Subcutaneous abdominal adipose tissue (tissue), 5 donors: Measurements from ENCODE around the gene SPATA22.

Experiments used
- H3K27ac ChIP-seq: one replicate; pipeline ENCODE4 v1.7.0; 2013; ENCODE audit warnings: low read depth, mild to moderate bottlenecking, inconsistent platforms, low read length, moderate library complexity
- H3K27me3 ChIP-seq, 5 donors: one replicate each; pipeline ENCODE4 v1.7.0; 2013; ENCODE audit warnings: low read length in 5 of 5, inconsistent platforms in 1 of 5; ENCODE audit not compliant: control insufficient read depth in 5 of 5, insufficient read depth in 4 of 5
- H3K36me3 ChIP-seq, 5 donors: one replicate each; pipeline ENCODE4 v1.7.0; 2013; ENCODE audit warnings: low read length in 5 of 5; ENCODE audit not compliant: control insufficient read depth in 5 of 5, insufficient read depth in 5 of 5
- H3K4me1 ChIP-seq, 5 donors: one replicate each; pipeline ENCODE4 v1.7.0; 2013; ENCODE audit warnings: low read length in 5 of 5, mild to moderate bottlenecking in 3 of 5, moderate library complexity in 1 of 5; ENCODE audit not compliant: control insufficient read depth in 5 of 5, insufficient read depth in 5 of 5
- H3K4me3 ChIP-seq, 5 donors: one replicate each; pipeline ENCODE4 v1.7.0; 2013; ENCODE audit warnings: low read length in 5 of 5, low read depth in 1 of 5
- H3K9ac ChIP-seq, 5 donors: one replicate each; pipeline ENCODE4 v1.7.0; 2013; ENCODE audit warnings: low read length in 5 of 5, mild to moderate bottlenecking in 4 of 5, moderate library complexity in 3 of 5
- H3K9me3 ChIP-seq, 5 donors: one replicate each; pipeline ENCODE4 v1.7.0; 2013; ENCODE audit warnings: low read length in 5 of 5; ENCODE audit not compliant: control insufficient read depth in 5 of 5
- donor health status: healthy.
- donor health status: healthy.
- donor health status: healthy.
- donor health status: healthy.
- donor health status: healthy.

SPATA22 gene

GRCh38 chr17:3507071-3507470 lies 35.5 kb upstream of the SPATA22 start:
- no peaks in the 10 kb centered on the region for H3K9me3 ChIP-seq
- no peak overlapping the region for H3K9ac ChIP-seq
- H3K4me3 ChIP-seq, result no peak overlapping the region
- no peaks in the 10 kb centered on the region for H3K36me3 ChIP-seq
- no peak overlapping the region for H3K27ac ChIP-seq
- peaks cover 0 to 11% (median 8%) of the 10 kb centered on the region in 5 donors for H3K4me1 ChIP-seq
- no peaks in the 10 kb centered on the region for H3K27me3 ChIP-seq

- Histone ChIP-seq H3K27me3 (no peaks in the 10 kb centered on the region), H3K36me3 (no peaks in the 10 kb centered on the region), H3K4me3 (no peak overlapping the region), H3K27ac (no peak overlapping the region), H3K9me3 (no peaks in the 10 kb centered on the region), H3K9ac (no peak overlapping the region), H3K4me1 (peaks cover 0 to under 1% (median 0%) of the 10 kb centered on the region in 5 donors)
Observed at GRCh38 chr17:3506054-3506453, 34.4 kb upstream of the SPATA22 start.

DNA sequence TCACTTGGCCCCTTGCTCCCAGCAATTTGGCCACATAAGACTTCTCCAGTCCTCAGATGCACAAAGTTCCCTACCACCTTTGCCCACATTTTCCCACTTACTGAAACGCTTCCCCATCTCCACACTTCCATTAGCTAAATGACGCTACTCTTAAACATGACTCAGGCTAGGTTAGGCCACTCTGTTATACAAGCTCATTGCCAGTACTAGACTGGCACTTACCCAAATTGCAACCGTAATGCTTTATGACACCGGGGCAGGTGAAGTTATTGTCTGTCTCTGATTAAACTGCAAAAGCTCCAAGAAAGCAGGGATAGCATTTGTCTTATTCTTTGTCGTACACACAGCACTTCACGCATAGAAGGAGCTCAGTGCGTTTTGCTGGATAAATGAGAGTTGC lies 33.4 kb upstream of the SPATA22 start:
- H3K4me1 ChIP-seq, result no peaks in the 10 kb centered on the region
- H3K27ac ChIP-seq, result no peak overlapping the region
- H3K4me3 ChIP-seq, result no peak overlapping the region
- no peak overlapping the region for H3K9ac ChIP-seq
- no peaks in the 10 kb centered on the region for H3K36me3 ChIP-seq
- H3K9me3 ChIP-seq, result peaks cover 0 to 3% (median 0%) of the 10 kb centered on the region in 5 donors
- no peaks in the 10 kb centered on the region for H3K27me3 ChIP-seq

DNA sequence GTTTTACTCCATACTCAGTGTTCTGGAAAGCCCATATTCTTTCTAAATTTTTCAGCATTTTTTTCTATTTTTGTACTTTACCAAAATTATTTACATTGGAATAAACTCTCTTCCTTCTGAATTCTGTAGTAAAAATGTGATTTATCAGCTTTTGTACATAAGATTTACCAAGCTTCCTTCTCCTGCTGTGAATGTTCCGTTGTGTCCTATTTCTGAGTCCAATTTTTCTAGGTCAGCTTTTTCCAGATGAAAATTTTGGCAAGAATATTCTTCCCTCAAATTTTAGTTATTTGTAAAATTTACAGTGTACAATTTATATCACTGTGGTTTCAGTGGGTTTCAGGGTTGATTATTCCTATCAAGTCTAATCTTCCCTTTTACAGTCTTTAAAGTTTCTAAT lies 31.7 kb upstream of the SPATA22 start:
- H3K27me3 ChIP-seq, result no peaks in the 10 kb centered on the region
- H3K9ac ChIP-seq, result no peak overlapping the region
- no peak overlapping the region for H3K27ac ChIP-seq
- H3K4me1 ChIP-seq, result no peaks in the 10 kb centered on the region
- H3K4me3 ChIP-seq, result no peak overlapping the region
- no peaks in the 10 kb centered on the region for H3K36me3 ChIP-seq
- H3K9me3 ChIP-seq, result peaks cover 0 to 3% (median 0%) of the 10 kb centered on the region in 5 donors

GRCh38 chr17:3502466-3502865 lies 30.8 kb upstream of the SPATA22 start:
- Histone ChIP-seq H3K4me3 (no peak overlapping the region), H3K4me1 (no peaks in the 10 kb centered on the region), H3K36me3 (peaks cover 0 to 4% (median 0%) of the 10 kb centered on the region in 5 donors), H3K9ac (no peak overlapping the region), H3K9me3 (peaks cover 0 to 3% (median 0%) of the 10 kb centered on the region in 5 donors), H3K27me3 (no peaks in the 10 kb centered on the region), H3K27ac (no peak overlapping the region)

- H3K4me3 ChIP-seq, result no peak overlapping the region
- H3K27me3 ChIP-seq, result no peaks in the 10 kb centered on the region
- H3K27ac ChIP-seq, result no peak overlapping the region
- H3K9me3 ChIP-seq, result peaks cover 0 to 3% (median 0%) of the 10 kb centered on the region in 5 donors
- H3K4me1 ChIP-seq, result no peaks in the 10 kb centered on the region
- no peak overlapping the region for H3K9ac ChIP-seq
- peaks cover 0 to 7% (median 0%) of the 10 kb centered on the region in 5 donors for H3K36me3 ChIP-seq
Observed at GRCh38 chr17:3501344-3501743, 29.7 kb upstream of the SPATA22 start.

GRCh38 chr17:3497101-3497500 lies 25.5 kb upstream of the SPATA22 start:
- no peaks in the 10 kb centered on the region for H3K4me1 ChIP-seq
- H3K36me3 ChIP-seq, result peaks cover 0 to 17% (median 6%) of the 10 kb centered on the region in 5 donors
- H3K27ac ChIP-seq, result no peak overlapping the region
- peaks cover 0 to 3% (median 0%) of the 10 kb centered on the region in 5 donors for H3K9me3 ChIP-seq
- no peak overlapping the region for H3K4me3 ChIP-seq
- H3K9ac ChIP-seq, result no peak overlapping the region
- H3K27me3 ChIP-seq, result no peaks in the 10 kb centered on the region

GRCh38 chr17:3485481-3486068 lies 14.0 kb upstream of the SPATA22 start:
- Histone ChIP-seq H3K27me3 (no peaks in the 10 kb centered on the region), H3K9ac (no peak overlapping the region), H3K4me3 (no peak overlapping the region), H3K36me3 (peaks cover 13 to 25% (median 16%) of the 10 kb centered on the region in 5 donors), H3K9me3 (no peaks in the 10 kb centered on the region), H3K27ac (no peak overlapping the region), H3K4me1 (peaks cover 0 to 6% (median 2%) of the 10 kb centered on the region in 5 donors)

- Histone ChIP-seq H3K9me3 (no peaks in the 10 kb centered on the region), H3K9ac (no peak overlapping the region), H3K27me3 (no peaks in the 10 kb centered on the region), H3K36me3 (peaks cover 6 to 12% (median 10%) of the 10 kb centered on the region in 5 donors), H3K4me3 (no peak overlapping the region), H3K27ac (no peak overlapping the region), H3K4me1 (peaks cover 0 to 6% (median 2%) of the 10 kb centered on the region in 5 donors)
Observed at GRCh38 chr17:3482852-3483251, 11.2 kb upstream of the SPATA22 start.

DNA sequence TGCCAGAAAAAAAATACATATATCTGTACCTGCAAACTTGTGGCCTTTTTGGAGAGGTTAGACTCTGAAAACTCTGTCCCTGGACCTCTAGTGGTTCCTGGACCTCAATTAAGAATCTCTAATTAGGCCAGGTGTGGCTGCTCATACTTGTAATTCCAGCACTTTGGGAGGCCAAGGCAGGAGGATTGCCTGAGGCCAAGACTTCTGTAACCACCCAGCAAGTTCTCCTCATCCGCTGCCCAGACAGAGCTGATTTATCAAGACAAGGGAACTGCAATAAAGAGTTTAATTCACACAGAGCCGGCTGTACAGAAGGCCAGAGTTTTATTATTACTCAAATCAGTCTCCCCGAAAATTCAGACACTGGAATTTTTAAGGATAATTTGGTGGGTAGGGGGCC lies 8.4 kb upstream of the SPATA22 start:
- peaks cover 6 to 9% (median 7%) of the 10 kb centered on the region in 5 donors for H3K36me3 ChIP-seq
- H3K9me3 ChIP-seq, result no peaks in the 10 kb centered on the region
- peaks cover 0 to 17% (median 12%) of the 10 kb centered on the region in 5 donors for H3K4me1 ChIP-seq
- H3K9ac ChIP-seq, result no peak overlapping the region
- no peak overlapping the region for H3K4me3 ChIP-seq
- no peaks in the 10 kb centered on the region for H3K27me3 ChIP-seq
- no peak overlapping the region for H3K27ac ChIP-seq
